ENCODE measurements around the gene ANKRD39. TPM values are rescaled to one million over a fixed set of nuclear protein-coding genes. Genes with fewer than 3 reads are reported as not detected.

Gene ANKRD39
- total RNA-seq, 1 donor from 2014 or later = 9.4 TPM

- no peak for ATAC-seq
- no peak within 1 kb of the TSS for H3K27ac ChIP-seq
- TF ChIP-seq CTCF (IDR thresholded peaks at IDR 0.05) = no peak
Observed at GRCh38 chr2:96843538-96844268, 14.1 kb downstream of the ANKRD39 start, which contains the start of gene ANKRD23. Gene ANKRD23, minus strand, starts transcription at chr2:96844021. Its CDS starts 29 bp downstream, at chr2:96843992.

GRCh38 chr2:96842600-96842999, 15.2 kb downstream of the ANKRD39 start:
- Histone ChIP-seq H3K4me3 (no peak overlapping the region), H3K27ac (no peak overlapping the region), H3K27me3 (ENCODE audit: low read depth) (no peaks in the 10 kb centered on the region), H3K36me3 (peaks cover 25% of the 10 kb centered on the region), H3K4me1 (no peaks in the 10 kb centered on the region), H3K9me3 (no peaks in the 10 kb centered on the region)
- TF ChIP-seq CTCF (IDR thresholded peaks at IDR 0.05) = no peak
- intact Hi-C loops (cut with DNase I) = no loop called here
- ATAC-seq (no peak), DNase-seq (no peak)

More at GRCh38 chr2:96843538-96844268, 14.1 kb downstream of the ANKRD39 start, which contains the start of gene ANKRD23:
- H3K4me1 ChIP-seq = no peaks in the 10 kb centered on the region
- intact Hi-C loops (cut with DNase I) = no loop called here
- no peaks in the 10 kb centered on the region for H3K27me3 ChIP-seq (ENCODE audit: low read depth)
- no peaks in the 10 kb centered on the region for H3K9me3 ChIP-seq
- H3K36me3 ChIP-seq = peaks cover 30% of the 10 kb centered on the region
- no peak for DNase-seq
- no peak within 1 kb of the TSS for H3K4me3 ChIP-seq

DNA sequence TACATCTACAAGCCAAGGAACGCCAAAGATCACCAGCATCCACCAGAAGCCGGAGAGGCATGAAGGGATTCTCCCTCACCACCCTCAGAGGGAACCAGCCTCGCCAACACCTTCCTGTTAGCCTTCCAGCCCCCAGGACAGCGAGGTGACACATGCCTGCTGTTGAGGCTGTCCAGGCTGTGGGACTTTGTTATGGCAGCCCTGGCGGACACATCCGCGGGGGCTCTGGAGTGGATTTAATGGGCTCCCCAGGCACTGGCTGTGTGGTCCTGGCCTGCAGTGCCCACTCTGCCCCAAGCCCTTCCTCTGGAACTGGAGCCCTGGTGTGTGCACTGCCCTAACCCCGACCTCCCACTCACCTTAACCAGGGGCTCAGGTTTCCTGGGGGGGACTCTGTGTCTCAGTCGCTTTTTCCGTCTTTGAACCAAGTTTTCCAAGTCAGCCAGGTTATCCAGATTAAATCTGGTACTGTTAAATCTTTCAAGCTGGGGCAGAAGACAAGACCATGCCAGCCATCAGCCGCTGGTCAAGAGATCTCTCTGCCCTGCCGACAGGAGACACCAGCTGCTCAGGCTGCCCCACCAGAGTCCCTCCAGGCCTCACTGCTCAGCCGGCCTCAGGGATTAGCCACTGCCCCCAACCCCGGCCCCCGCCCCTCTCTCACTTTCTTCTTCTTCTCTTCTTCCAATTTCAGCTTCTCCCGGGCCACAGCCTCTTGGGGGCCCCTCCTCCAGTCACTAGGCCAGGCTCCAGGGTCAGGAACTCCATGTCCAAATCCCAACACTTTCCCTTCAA, 15.9 kb downstream of the ANKRD39 start:
- Histone ChIP-seq H3K36me3 (peaks cover 24% of the 10 kb centered on the region), H3K9me3 (no peaks in the 10 kb centered on the region), H3K4me3 (no peak overlapping the region), H3K4me1 (no peaks in the 10 kb centered on the region), H3K27ac (no peak overlapping the region), H3K27me3 (ENCODE audit: low read depth) (no peaks in the 10 kb centered on the region)
- no peak for DNase-seq
- TF ChIP-seq CTCF (IDR thresholded peaks at IDR 0.05) = no peak
- intact Hi-C loops (cut with DNase I) = no loop called here
- ATAC-seq = no peak

- Histone ChIP-seq H3K9me3 (no peaks in the 10 kb centered on the region), H3K36me3 (peaks cover 17% of the 10 kb centered on the region), H3K27me3 (ENCODE audit: low read depth) (no peaks in the 10 kb centered on the region), H3K27ac (no peak overlapping the region), H3K4me3 (peak overlapping the region; percentile 28), H3K4me1 (no peaks in the 10 kb centered on the region)
- DNase-seq (no peak), ATAC-seq (peak in 1 of 2 donors; percentile 5)
- no peak for TF ChIP-seq CTCF (IDR thresholded peaks at IDR 0.05)
- intact Hi-C loops (cut with DNase I) = no loop called here
Observed at GRCh38 chr2:96839875-96840850, 17.7 kb downstream of the ANKRD39 start.

Measured in lower lobe of right lung (tissue), 2 donors.